Gastrocnemius medialis (tissue), 4 donors: ENCODE measurements around the gene ONECUT3. TPM values are rescaled to one million over a fixed set of nuclear protein-coding genes. Genes with fewer than 3 reads are reported as not detected.

Experiments used
- ATAC-seq, 2 donors: fragments of 150-250 bp; one replicate each; pipeline ENCODE4 v1.9.1; 2016
- DNase-seq, 2 donors: peaks; one replicate each; pipeline ENCODE4 v3.0.0-alpha.2; 2019
- H3K27ac ChIP-seq, 4 donors: fragments of 200-600 bp; sonication (generic); 1 replicate in 1 of 4; 2 replicates in 3 of 4; pipeline ENCODE4 v1.5.1; 2016 to 2018; ENCODE audit warnings: mild to moderate bottlenecking in 2 of 4, moderate library complexity in 1 of 4
- H3K27me3 ChIP-seq, 3 donors: fragments of 200-600 bp; sonication (generic) in 2 of 3; 1 replicate in 1 of 3; 2 replicates in 2 of 3; pipeline versions ENCODE4 v1.5.1 to v1.6.0; 2016 to 2019; ENCODE audit warnings: mild to moderate bottlenecking in 1 of 3, moderate library complexity in 1 of 3
- H3K36me3 ChIP-seq, 2 donors: fragments of 200-600 bp; sonication (generic) in 1 of 2; one replicate each; pipeline ENCODE4 v1.5.1; 2017 to 2018
- H3K4me1 ChIP-seq, 2 donors: fragments of 200-600 bp; sonication (generic) in 1 of 2; one replicate each; pipeline ENCODE4 v1.5.1; 2016 to 2017; ENCODE audit warnings: mild to moderate bottlenecking in 2 of 2
- H3K4me3 ChIP-seq, 4 donors: fragments of 200-600 bp; sonication (generic) in 3 of 4; 1 replicate in 1 of 4; 2 replicates in 3 of 4; pipeline ENCODE4 v1.5.1; 2016 to 2019; ENCODE audit warnings: mild to moderate bottlenecking in 2 of 4
- H3K9me3 ChIP-seq, 3 donors: fragments of 200-600 bp; sonication (generic) in 2 of 3; 1 replicate in 1 of 3; 2 replicates in 2 of 3; pipeline ENCODE4 v1.5.1; 2016 to 2019
- CTCF ChIP-seq, 5 experiments: fragments of 450-650 bp in 3 of 5; fragments of 200-600 bp in 2 of 5; sonication (generic) in 2 of 5; IDR thresholded peaks in 4 of 5; conservative IDR thresholded peaks in 1 of 5; 1 replicate in 4 of 5; 2 replicates in 1 of 5; pipeline ENCODE4 v1.5.1; 2016 to 2019; ENCODE audit warnings: antibody characterized with exemption in 5 of 5, mild to moderate bottlenecking in 3 of 5, moderate library complexity in 3 of 5
- POLR2A ChIP-seq, 2 donors: fragments of 450-650 bp; IDR thresholded peaks; one replicate each; pipeline ENCODE4 v1.6.1; 2017; ENCODE audit warnings: antibody characterized with exemption in 2 of 2, mild to moderate bottlenecking in 2 of 2, moderate library complexity in 2 of 2
- in situ Hi-C, 4 donors: fragments of 200-750 bp; cut with MboI; loops; one replicate each; pipeline versions ENCODE4 v1.15.0 to v1.8.0; 2017; ENCODE audit warnings: low sequenced_read_pairs in 4 of 4
- intact Hi-C: fragments of 100-400 bp; cut with DNase I; formaldehyde crosslinking; loops from one replicate; pipeline ENCODE4 v1.15.1; 2023; ENCODE audit warnings: low total_unique reads
- total RNA-seq, 4 donors: library from RNA; depleted of rRNA; stranded (reverse); fragments of >200 nt; gene quantifications; one replicate each; pipeline versions ENCODE4 v1.1.0 to v1.2.3, GENCODE V29; 2016

The ONECUT3 gene
- total RNA-seq, 4 donors from 2014 or later = not detected

- H3K27me3 ChIP-seq = peaks cover 75 to 83% (median 79%) of the 10 kb centered on the region in 3 donors
- in situ Hi-C loops = no loop called here
- no peaks in the 10 kb centered on the region for H3K4me1 ChIP-seq
Observed at GRCh38 chr19:1728816-1729567, 24.3 kb upstream of the ONECUT3 start.

GRCh38 chr19:1729568-1729925, 23.8 kb upstream of the ONECUT3 start:
- H3K27me3 ChIP-seq = peaks cover 77 to 88% (median 81%) of the 10 kb centered on the region in 3 donors
- intact Hi-C loops = no loop called here
- no peaks in the 10 kb centered on the region for H3K4me1 ChIP-seq
- no peak for ATAC-seq
- H3K9me3 ChIP-seq = no peaks in the 10 kb centered on the region
- DNase-seq = no peak
- in situ Hi-C loops = no loop called here
- TF ChIP-seq POLR2A (IDR thresholded peaks at IDR 0.05) (no peak), CTCF (IDR thresholded peaks at IDR 0.05 in 4 of 5, conservative IDR thresholded peaks at IDR 0.05 in 1 of 5) (no peak)
- no peak overlapping the region for H3K4me3 ChIP-seq
- no peaks in the 10 kb centered on the region for H3K36me3 ChIP-seq
- H3K27ac ChIP-seq = no peak overlapping the region

More at GRCh38 chr19:1728816-1729567, 24.3 kb upstream of the ONECUT3 start:
- TF ChIP-seq CTCF (IDR thresholded peaks at IDR 0.05 in 4 of 5, conservative IDR thresholded peaks at IDR 0.05 in 1 of 5) = no peak
- Histone ChIP-seq H3K27ac (no peak overlapping the region), H3K9me3 (no peaks in the 10 kb centered on the region), H3K4me3 (no peak overlapping the region), H3K36me3 (no peaks in the 10 kb centered on the region)
- intact Hi-C loops = no loop called here
- DNase-seq = no peak
- no peak for ATAC-seq

GRCh38 chr19:1730157-1730556, 23.1 kb upstream of the ONECUT3 start:
- DNase-seq = no peak
- H3K27me3 ChIP-seq = peaks cover 76 to 88% (median 81%) of the 10 kb centered on the region in 3 donors
- intact Hi-C loops = no loop called here
- no peaks in the 10 kb centered on the region for H3K9me3 ChIP-seq
- no peak overlapping the region for H3K4me3 ChIP-seq
- no peaks in the 10 kb centered on the region for H3K4me1 ChIP-seq
- no peak for TF ChIP-seq POLR2A (IDR thresholded peaks at IDR 0.05)
- no peak for TF ChIP-seq CTCF (IDR thresholded peaks at IDR 0.05 in 4 of 5, conservative IDR thresholded peaks at IDR 0.05 in 1 of 5)
- H3K27ac ChIP-seq = no peak overlapping the region
- no peak for ATAC-seq
- no peaks in the 10 kb centered on the region for H3K36me3 ChIP-seq
- in situ Hi-C loops = no loop called here

GRCh38 chr19:1734321-1734966, 18.9 kb upstream of the ONECUT3 start:
- H3K27ac ChIP-seq = no peak overlapping the region
- in situ Hi-C loops = no loop called here
- no peaks in the 10 kb centered on the region for H3K4me1 ChIP-seq
- H3K4me3 ChIP-seq = no peak overlapping the region
- H3K9me3 ChIP-seq = no peaks in the 10 kb centered on the region
- ATAC-seq (no peak), DNase-seq (no peak)
- TF ChIP-seq CTCF (IDR thresholded peaks at IDR 0.05 in 4 of 5, conservative IDR thresholded peaks at IDR 0.05 in 1 of 5) (no peak), POLR2A (IDR thresholded peaks at IDR 0.05) (no peak)
- H3K27me3 ChIP-seq = peaks cover 67 to 84% (median 74%) of the 10 kb centered on the region in 3 donors
- H3K36me3 ChIP-seq = no peaks in the 10 kb centered on the region
- intact Hi-C loops = no loop called here
